SJCRH30 (cell line): ENCODE data around the gene UBE2F. TPM values are rescaled to one million over a fixed set of nuclear protein-coding genes. Genes with fewer than 3 reads are reported as not detected.
"Not testable (repeated sequence)": the region's sequence is repeated elsewhere in the genome, so short reads cannot be mapped to it uniquely, and the experiment has no call there.

Source experiments
- DNase-seq, 2 experiments: peaks; one replicate each; pipeline ENCODE4 v3.0.0-alpha.2; 2015 to 2020
- H3K27ac ChIP-seq: fragments of 250-450 bp; sonication (Bioruptor Pico); 2 replicates; pipeline ENCODE4 v1.5.1; 2020; ENCODE audit warnings: mild to moderate bottlenecking, moderate library complexity
- H3K27me3 ChIP-seq: fragments of 250-450 bp; sonication (Bioruptor Pico); 2 replicates; pipeline ENCODE4 v1.5.1; 2020; ENCODE audit warnings: mild to moderate bottlenecking, moderate library complexity
- H3K36me3 ChIP-seq: fragments of 250-450 bp; sonication (Bioruptor Pico); 2 replicates; pipeline ENCODE4 v1.5.1; 2020; ENCODE audit warnings: mild to moderate bottlenecking, moderate library complexity
- H3K4me1 ChIP-seq: fragments of 250-450 bp; sonication (Bioruptor Pico); 2 replicates; pipeline ENCODE4 v1.5.1; 2020; ENCODE audit warnings: mild to moderate bottlenecking, moderate library complexity
- H3K4me3 ChIP-seq: fragments of 250-450 bp; sonication (Bioruptor Pico); 2 replicates; pipeline ENCODE4 v1.5.1; 2020; ENCODE audit warnings: mild to moderate bottlenecking, moderate library complexity
- H3K9me3 ChIP-seq: fragments of 250-450 bp; sonication (Bioruptor Pico); replicated peaks from 2 replicates; pipeline ENCODE4 v1.5.1; 2020; ENCODE audit warnings: mild to moderate bottlenecking, moderate library complexity
- total RNA-seq: library from RNA; depleted of rRNA; stranded (reverse); fragments of >200 nt; shearing (Covaris generic); gene quantifications from 2 replicates; pipeline ENCODE4 v1.2.3, GENCODE V29; 2014

UBE2F gene
- total RNA-seq, 1 experiment from 2014 or later: 50.5 TPM

GRCh38 chr2:238027591-238028415 lies 61.0 kb downstream of the UBE2F start:
- no peaks in the 10 kb centered on the region; the same call in 1 of the 2 replicates for H3K36me3 ChIP-seq
- no peak overlapping the region for H3K4me3 ChIP-seq

GRCh38 chr2:238029853-238030252 lies 63.0 kb downstream of the UBE2F start:
- Histone ChIP-seq H3K36me3 (no peaks in the 10 kb centered on the region; the same call in 1 of the 2 replicates), H3K27ac (no peak overlapping the region), H3K27me3 (no peaks in the 10 kb centered on the region), H3K4me3 (no peak overlapping the region), H3K9me3 (no peaks in the 10 kb centered on the region), H3K4me1 (no peaks in the 10 kb centered on the region)
- DNase-seq: no peak

More at GRCh38 chr2:238027591-238028415, 61.0 kb downstream of the UBE2F start:
- DNase-seq: no peak
- Histone ChIP-seq H3K27me3 (no peaks in the 10 kb centered on the region), H3K4me1 (no peaks in the 10 kb centered on the region), H3K27ac (no peak overlapping the region), H3K9me3 (no peaks in the 10 kb centered on the region)

DNA sequence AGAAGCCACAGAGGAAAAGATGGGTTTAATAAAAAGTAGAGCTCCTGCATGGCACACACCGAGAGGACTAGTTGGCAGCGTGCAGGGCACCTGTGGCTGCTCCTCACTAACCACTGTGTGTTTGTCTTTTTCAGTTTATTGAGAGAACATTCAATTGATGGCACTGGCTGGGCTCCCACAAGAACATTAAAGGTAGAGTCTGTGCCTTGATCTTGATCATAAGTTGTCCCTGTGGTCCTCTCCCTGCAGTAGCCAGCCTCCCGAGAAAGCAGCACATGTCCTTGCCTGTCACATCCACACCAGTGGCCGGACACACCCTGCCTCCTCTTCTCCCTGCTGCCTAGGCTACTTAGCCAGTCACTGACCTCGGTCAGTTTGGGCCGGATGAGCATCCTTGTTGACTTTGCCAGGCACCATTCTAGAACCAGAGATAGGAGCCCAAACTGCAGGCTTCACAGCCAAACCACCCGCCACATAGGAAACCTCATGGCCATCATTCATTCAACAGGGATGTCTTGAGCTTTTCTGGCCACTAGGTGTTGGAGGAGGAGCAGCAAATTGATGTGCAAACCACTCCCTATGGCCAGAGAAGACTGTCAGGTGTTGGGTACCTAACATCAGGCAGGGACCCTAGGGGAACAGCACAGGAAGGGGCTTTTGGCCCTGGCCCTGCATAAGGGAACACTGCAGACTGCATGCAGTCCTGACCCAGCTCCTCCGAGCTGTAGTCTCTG lies 63.8 kb downstream of the UBE2F start:
- H3K9me3 ChIP-seq: no peaks in the 10 kb centered on the region
- no peak for DNase-seq
- H3K36me3 ChIP-seq: peaks cover 3% of the 10 kb centered on the region; the same call in 1 of the 2 replicates
- H3K27ac ChIP-seq: no peak overlapping the region
- no peaks in the 10 kb centered on the region for H3K27me3 ChIP-seq
- no peaks in the 10 kb centered on the region for H3K4me1 ChIP-seq
- H3K4me3 ChIP-seq: no peak overlapping the region

- DNase-seq: no peak
- Histone ChIP-seq H3K9me3 (no peaks in the 10 kb centered on the region), H3K27ac (no peak overlapping the region), H3K4me1 (no peaks in the 10 kb centered on the region), H3K4me3 (no peak overlapping the region), H3K36me3 (peaks cover 6% of the 10 kb centered on the region), H3K27me3 (no peaks in the 10 kb centered on the region)
Measured at GRCh38 chr2:238031751-238032150, 64.9 kb downstream of the UBE2F start.

DNA sequence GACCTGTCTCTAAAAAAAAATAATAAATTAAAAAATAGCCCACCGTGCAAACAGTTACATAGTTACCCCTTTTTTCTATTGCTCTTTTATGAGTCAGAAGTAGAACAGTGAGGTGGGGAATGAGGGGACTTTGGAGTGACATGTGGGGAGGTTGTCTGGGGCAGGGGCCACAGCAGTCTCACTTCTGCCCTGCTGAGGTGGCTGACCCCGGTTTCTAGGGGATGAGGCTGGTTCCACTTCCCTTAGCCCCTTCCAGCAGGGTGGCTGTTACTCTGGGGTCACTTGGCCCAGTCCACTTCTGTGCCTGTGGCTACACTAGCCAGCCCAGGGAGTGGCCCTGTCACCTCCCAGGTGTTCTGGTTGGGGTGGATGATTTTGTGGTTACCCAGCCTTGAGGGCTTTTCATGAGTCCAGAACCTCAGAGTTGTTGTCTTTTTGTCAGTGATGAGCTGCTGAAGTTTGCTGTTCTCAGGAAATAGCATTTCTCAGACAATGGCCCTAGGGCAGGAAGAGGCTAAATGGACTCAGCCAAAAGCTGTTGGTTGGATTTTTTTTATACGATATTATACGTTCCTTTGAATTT lies 66.0 kb downstream of the UBE2F start:
- DNase-seq: no peak
- no peaks in the 10 kb centered on the region for H3K9me3 ChIP-seq
- H3K4me3 ChIP-seq: no peak overlapping the region
- H3K36me3 ChIP-seq: peaks cover 10% of the 10 kb centered on the region
- H3K27ac ChIP-seq: no peak overlapping the region
- no peaks in the 10 kb centered on the region for H3K27me3 ChIP-seq
- no peaks in the 10 kb centered on the region for H3K4me1 ChIP-seq

GRCh38 chr2:238033991-238034390 lies 67.2 kb downstream of the UBE2F start:
- not testable (repeated sequence) for H3K27me3 ChIP-seq, DNase-seq, H3K9me3 ChIP-seq, H3K4me1 ChIP-seq, H3K4me3 ChIP-seq, H3K27ac ChIP-seq
- H3K36me3 ChIP-seq: peaks cover 12% of the 10 kb centered on the region

DNA sequence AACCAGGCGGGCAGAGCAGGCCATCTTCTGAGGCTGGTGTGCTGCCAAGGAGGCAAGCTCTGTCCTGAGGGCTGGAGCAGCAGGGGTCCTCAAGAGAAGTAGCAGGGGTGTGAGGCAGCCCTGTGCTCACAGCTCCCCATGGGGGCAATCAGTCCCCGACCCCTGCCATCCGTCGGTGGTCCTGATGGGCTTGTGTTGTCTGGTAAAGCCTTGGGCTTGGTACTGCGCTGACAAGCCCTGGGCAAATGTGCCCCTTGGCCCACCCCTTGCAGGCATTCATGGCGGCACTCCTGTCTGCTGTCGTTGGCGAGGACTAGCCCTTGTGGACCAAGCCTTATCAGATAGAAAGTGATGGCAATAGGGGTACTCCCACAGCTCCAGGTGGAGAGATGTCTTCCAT lies 71.4 kb downstream of the UBE2F start:
- Histone ChIP-seq H3K4me1 (no peaks in the 10 kb centered on the region), H3K27me3 (no peaks in the 10 kb centered on the region), H3K4me3 (no peak overlapping the region), H3K27ac (no peak overlapping the region), H3K36me3 (peaks cover 13% of the 10 kb centered on the region), H3K9me3 (no peaks in the 10 kb centered on the region)
- no peak for DNase-seq

GRCh38 chr2:238039151-238039550 lies 72.3 kb downstream of the UBE2F start:
- Histone ChIP-seq H3K4me3 (no peak overlapping the region), H3K9me3 (no peaks in the 10 kb centered on the region), H3K27ac (no peak overlapping the region), H3K4me1 (no peaks in the 10 kb centered on the region), H3K36me3 (peaks cover 13% of the 10 kb centered on the region), H3K27me3 (no peaks in the 10 kb centered on the region)
- DNase-seq: no peak

DNA sequence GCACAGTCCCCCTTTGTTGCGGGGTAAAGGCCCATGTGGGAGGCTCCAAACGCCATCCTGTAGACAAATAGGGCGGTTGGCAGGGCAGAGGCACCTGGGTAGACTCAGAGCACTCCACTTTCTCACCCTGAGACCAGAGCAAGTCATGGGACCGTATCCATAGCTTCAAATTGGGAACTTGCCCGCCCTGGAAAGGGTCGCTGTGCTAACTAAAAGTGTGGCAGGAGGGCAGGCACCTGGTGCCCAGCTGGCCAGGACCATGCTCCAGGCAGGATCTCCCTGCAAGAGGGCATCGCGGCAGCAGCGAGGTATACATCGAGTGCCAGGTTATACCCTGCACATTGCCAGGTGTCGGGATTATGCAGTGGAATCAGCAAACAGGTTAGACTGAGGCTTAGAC lies 73.2 kb downstream of the UBE2F start:
- Histone ChIP-seq H3K27me3 (no peaks in the 10 kb centered on the region), H3K4me1 (no peaks in the 10 kb centered on the region), H3K27ac (no peak overlapping the region), H3K9me3 (no peaks in the 10 kb centered on the region), H3K4me3 (no peak overlapping the region), H3K36me3 (peaks cover 13% of the 10 kb centered on the region)
- DNase-seq: no peak

DNA sequence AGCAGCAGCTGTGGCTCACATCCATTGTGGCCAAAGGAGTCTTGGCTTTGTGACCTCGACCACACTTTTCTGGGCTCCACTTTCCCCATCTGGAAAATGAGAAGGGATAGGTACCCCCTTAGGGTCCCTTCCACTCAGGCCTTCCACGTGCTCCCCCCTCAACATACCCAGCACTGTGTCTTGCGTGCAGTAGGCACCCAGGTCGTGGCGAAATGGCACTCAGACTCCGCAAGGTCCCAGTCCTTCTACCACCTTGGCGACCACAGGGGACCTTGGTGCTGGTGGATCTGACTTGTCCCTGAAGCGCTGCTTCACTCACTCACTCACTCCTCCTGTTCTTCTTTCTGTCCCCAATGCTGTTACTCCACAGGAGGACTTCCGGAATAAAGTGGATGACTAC lies 74.1 kb downstream of the UBE2F start:
- H3K4me1 ChIP-seq: no peaks in the 10 kb centered on the region
- H3K9me3 ChIP-seq: no peaks in the 10 kb centered on the region
- no peak for DNase-seq
- H3K27ac ChIP-seq: no peak overlapping the region
- H3K4me3 ChIP-seq: no peak overlapping the region
- H3K27me3 ChIP-seq: no peaks in the 10 kb centered on the region
- H3K36me3 ChIP-seq: peaks cover 10% of the 10 kb centered on the region

DNA sequence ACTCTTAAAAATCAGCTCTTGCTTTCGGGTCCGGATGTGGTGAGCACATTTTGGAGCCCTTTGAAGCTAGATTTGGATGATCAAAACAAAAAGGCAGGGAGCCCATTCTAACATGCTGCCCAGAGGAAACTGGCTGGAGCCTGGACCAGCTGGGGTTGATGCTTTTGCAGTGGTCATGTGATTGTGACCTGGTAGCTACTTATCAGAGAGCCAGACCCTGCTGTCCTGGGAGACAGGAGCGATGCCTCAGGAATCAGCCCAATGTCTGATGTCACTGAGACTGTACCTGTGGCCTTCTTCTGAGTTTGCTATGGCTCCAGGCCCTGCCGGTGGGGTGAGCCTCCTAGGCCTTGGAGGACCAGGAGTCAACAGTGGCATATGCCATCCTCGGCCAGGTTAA lies 75.3 kb downstream of the UBE2F start:
- no peak for DNase-seq
- H3K36me3 ChIP-seq: peaks cover 3% of the 10 kb centered on the region; the same call in 1 of the 2 replicates
- H3K4me1 ChIP-seq: no peaks in the 10 kb centered on the region
- H3K4me3 ChIP-seq: no peak overlapping the region
- no peak overlapping the region for H3K27ac ChIP-seq
- H3K9me3 ChIP-seq: no peaks in the 10 kb centered on the region
- no peaks in the 10 kb centered on the region for H3K27me3 ChIP-seq

GRCh38 chr2:238042849-238043584 lies 76.2 kb downstream of the UBE2F start:
- H3K27me3 ChIP-seq: no peaks in the 10 kb centered on the region
- H3K4me1 ChIP-seq: no peaks in the 10 kb centered on the region
- H3K27ac ChIP-seq: no peak overlapping the region
- 0 out of 2 replicates have a peak, but pooled peaks cover 5% of the 10 kb centered on the region for H3K9me3 ChIP-seq
- peaks cover 3% of the 10 kb centered on the region; the same call in 1 of the 2 replicates for H3K36me3 ChIP-seq
- DNase-seq: no peak
- H3K4me3 ChIP-seq: no peak overlapping the region

DNA sequence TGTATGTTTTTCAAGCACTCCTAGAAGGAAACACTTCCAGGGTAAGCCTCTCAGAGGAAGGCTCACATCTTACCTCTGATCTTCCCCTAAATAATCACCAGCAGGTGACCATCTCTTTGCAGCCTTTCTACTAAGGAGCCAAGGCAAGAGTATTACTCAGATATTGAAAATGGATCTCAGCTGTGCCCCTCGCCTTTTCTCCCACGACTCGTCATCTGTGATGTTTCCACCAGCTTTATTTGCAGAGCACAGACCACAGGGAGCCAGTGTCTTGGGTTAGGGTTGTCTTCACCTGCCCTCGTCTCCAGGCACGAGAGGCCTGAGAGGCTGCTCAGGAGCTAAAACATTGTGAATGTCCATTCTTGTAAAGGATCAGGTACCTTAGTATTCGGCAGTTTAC lies 77.0 kb downstream of the UBE2F start:
- no peak overlapping the region for H3K27ac ChIP-seq
- peaks cover 2% of the 10 kb centered on the region; the same call in 1 of the 2 replicates for H3K36me3 ChIP-seq
- H3K27me3 ChIP-seq: no peaks in the 10 kb centered on the region
- no peaks in the 10 kb centered on the region for H3K4me1 ChIP-seq
- 0 out of 2 replicates have a peak, but pooled peaks cover 5% of the 10 kb centered on the region for H3K9me3 ChIP-seq
- no peak overlapping the region for H3K4me3 ChIP-seq
- DNase-seq: no peak

DNA sequence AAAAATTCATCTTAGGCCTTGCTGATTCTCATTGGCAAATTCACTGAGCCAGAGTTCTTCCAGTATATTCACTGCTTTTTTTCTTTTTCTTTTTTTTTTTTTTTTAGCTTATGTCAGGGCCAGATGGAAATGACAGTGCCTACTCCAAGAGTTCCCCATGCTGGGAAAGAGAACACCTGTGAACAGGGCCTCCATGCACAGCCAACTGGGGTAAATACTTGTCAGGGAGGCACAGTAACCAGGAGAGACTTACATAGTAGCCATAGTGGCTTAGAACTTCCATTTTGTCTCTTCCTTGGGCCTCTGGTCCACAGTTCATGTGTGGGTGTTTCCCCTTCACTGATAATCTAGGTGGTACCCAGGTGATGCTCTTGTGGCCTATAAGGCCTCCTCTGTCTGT lies 78.8 kb downstream of the UBE2F start:
- 0 out of 2 replicates have a peak, but pooled peaks cover 5% of the 10 kb centered on the region for H3K9me3 ChIP-seq
- H3K27me3 ChIP-seq: no peaks in the 10 kb centered on the region
- 0 out of 2 replicates have a peak, but pooled peaks cover 2% of the 10 kb centered on the region for H3K36me3 ChIP-seq

More for the DNA sequence above, 78.8 kb downstream of the UBE2F start:
- Histone ChIP-seq H3K4me1 (no peaks in the 10 kb centered on the region), H3K27ac (no peak overlapping the region), H3K4me3 (no peak overlapping the region)
- DNase-seq: no peak
